ENCODE data around the gene GTF2F1.
"Not testable (repeated sequence)": the region's sequence is repeated elsewhere in the genome, so short reads cannot be mapped to it uniquely, and the experiment has no call there.

The GTF2F1 gene

GRCh38 chr19:6359568-6360341 is 33.2 kb downstream of the GTF2F1 start:
- no peaks in the 10 kb centered on the region for H3K9me3 Mint-ChIP-seq
- peak overlapping the region; percentile 16 to 48 (median 21) for H3K4me3 Mint-ChIP-seq
- peaks cover 20% of the 10 kb centered on the region for H3K4me1 Mint-ChIP-seq
- H3K36me3 Mint-ChIP-seq (ENCODE audit: low read depth) = peaks cover 10% of the 10 kb centered on the region
- peaks cover 3% of the 10 kb centered on the region for H3K27me3 Mint-ChIP-seq (ENCODE audit: low read depth)
- no peak for TF ChIP-seq CTCF (IDR thresholded peaks at IDR 0.05; ENCODE audit: unreplicated experiment in 3 of 3)
- H3K27ac Mint-ChIP-seq = peak overlapping the region in 1 of 3 experiments; percentile 56

GRCh38 chr19:6358003-6358402 is 35.0 kb downstream of the GTF2F1 start:
- peak overlapping the region; percentile 5 to 79 (median 68) for H3K27ac Mint-ChIP-seq
- peaks cover 20% of the 10 kb centered on the region for H3K4me1 Mint-ChIP-seq
- TF ChIP-seq CTCF (IDR thresholded peaks at IDR 0.05; ENCODE audit: unreplicated experiment in 3 of 3) = no peak

GRCh38 chr19:6357174-6357573 is 35.8 kb downstream of the GTF2F1 start:
- H3K4me3 Mint-ChIP-seq = no peak overlapping the region
- TF ChIP-seq CTCF (IDR thresholded peaks at IDR 0.05; ENCODE audit: unreplicated experiment in 3 of 3) = no peak
- peaks cover 3% of the 10 kb centered on the region for H3K27me3 Mint-ChIP-seq (ENCODE audit: low read depth)
- no peaks in the 10 kb centered on the region for H3K36me3 Mint-ChIP-seq (ENCODE audit: low read depth)
- H3K27ac Mint-ChIP-seq = peak overlapping the region in 1 of 3 experiments; percentile 68
- H3K9me3 Mint-ChIP-seq = peaks cover under 1% of the 10 kb centered on the region
- peaks cover 16% of the 10 kb centered on the region for H3K4me1 Mint-ChIP-seq

More at GRCh38 chr19:6358003-6358402, 35.0 kb downstream of the GTF2F1 start:
- Mint-ChIP-seq H3K4me3 (peak overlapping the region; percentile 14 to 41 (median 41)), H3K9me3 (no peaks in the 10 kb centered on the region), H3K36me3 (ENCODE audit: low read depth) (no peaks in the 10 kb centered on the region), H3K27me3 (ENCODE audit: low read depth) (peaks cover 3% of the 10 kb centered on the region)

GRCh38 chr19:6355321-6356040 is 37.5 kb downstream of the GTF2F1 start:
- H3K27me3 Mint-ChIP-seq (ENCODE audit: low read depth); H3K27ac Mint-ChIP-seq; H3K4me3 Mint-ChIP-seq; H3K36me3 Mint-ChIP-seq (ENCODE audit: low read depth); H3K9me3 Mint-ChIP-seq: not testable (repeated sequence)
- peaks cover 15% of the 10 kb centered on the region for H3K4me1 Mint-ChIP-seq

- peak; percentile 40 to 47 (median 46) for TF ChIP-seq CTCF (IDR thresholded peaks at IDR 0.05; ENCODE audit: unreplicated experiment in 3 of 3)
- Mint-ChIP-seq H3K4me1 (peaks cover 8% of the 10 kb centered on the region), H3K27ac (no peak overlapping the region), H3K9me3 (peaks cover 3% of the 10 kb centered on the region), H3K4me3 (no peak overlapping the region), H3K36me3 (ENCODE audit: low read depth) (no peaks in the 10 kb centered on the region), H3K27me3 (ENCODE audit: low read depth) (no peaks in the 10 kb centered on the region)
These were observed 38.8 kb downstream of the GTF2F1 start for GRCh38 chr19:6354098-6354674.

Measured in nephron (organoid).